Measurements from ENCODE around the gene TBC1D20. TPM values are rescaled to one million over a fixed set of nuclear protein-coding genes. Genes with fewer than 3 reads are reported as not detected.

The TBC1D20 gene
- total RNA-seq, 4 donors from 2014 or later = 28.9 to 39.0 (median 34.0) TPM

DNA sequence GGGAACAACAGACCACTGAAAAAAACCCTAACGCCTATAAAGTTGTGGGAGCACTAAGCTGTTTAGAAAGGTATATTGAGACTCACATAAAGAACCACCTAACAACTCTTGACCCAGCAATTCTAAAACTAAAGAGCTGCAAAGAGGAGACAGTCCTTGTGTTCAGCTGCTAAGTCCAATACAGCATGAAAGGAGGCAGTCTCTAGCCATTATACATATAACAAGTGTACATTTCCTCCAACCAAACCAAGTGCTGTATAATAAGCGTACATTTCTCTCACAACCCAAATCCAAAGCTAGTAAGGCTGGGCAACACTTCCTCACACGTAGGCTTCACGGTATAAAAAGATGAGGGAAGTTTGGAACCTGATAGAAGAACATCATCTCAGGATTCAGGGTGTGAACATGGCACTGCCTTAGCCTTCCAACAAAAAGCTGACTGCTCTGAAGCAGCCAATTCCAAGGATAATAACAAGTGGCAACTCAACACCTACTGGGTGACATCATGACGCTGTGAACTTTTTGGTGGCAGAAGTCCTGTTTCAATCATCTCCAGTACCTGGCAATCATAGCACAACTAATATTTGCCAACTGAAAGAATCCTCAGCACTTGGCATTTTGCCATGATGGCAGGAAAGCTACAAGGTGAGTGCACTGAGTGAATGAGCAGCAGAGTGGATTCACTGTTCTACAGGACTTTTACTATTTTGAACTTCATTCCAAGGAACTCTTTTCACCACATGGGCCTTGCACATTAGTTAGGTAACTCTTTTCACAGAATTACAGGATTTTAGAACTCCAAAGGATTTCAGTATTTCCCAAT, 16.6 kb downstream of the TBC1D20 start:
- Histone ChIP-seq H3K27me3 (no peaks in the 10 kb centered on the region), H3K4me1 (peaks cover 27 to 38% of the 10 kb centered on the region in 2 donors), H3K9me3 (no peaks in the 10 kb centered on the region), H3K27ac (peak overlapping the region; percentile 21 to 80 (median 70)), H3K36me3 (peaks cover 0 to 33% of the 10 kb centered on the region in 2 donors), H3K4me3 (no peak overlapping the region)
- intact Hi-C loops (cut with DNase I; ENCODE audit: low total_unique reads) = loop anchor here (2.0 kb wide), 1 partner anchor 15 kb away; no protein-coding TSS in a partner anchor
- DNase-seq = no peak
- TF ChIP-seq, protein P1, sequence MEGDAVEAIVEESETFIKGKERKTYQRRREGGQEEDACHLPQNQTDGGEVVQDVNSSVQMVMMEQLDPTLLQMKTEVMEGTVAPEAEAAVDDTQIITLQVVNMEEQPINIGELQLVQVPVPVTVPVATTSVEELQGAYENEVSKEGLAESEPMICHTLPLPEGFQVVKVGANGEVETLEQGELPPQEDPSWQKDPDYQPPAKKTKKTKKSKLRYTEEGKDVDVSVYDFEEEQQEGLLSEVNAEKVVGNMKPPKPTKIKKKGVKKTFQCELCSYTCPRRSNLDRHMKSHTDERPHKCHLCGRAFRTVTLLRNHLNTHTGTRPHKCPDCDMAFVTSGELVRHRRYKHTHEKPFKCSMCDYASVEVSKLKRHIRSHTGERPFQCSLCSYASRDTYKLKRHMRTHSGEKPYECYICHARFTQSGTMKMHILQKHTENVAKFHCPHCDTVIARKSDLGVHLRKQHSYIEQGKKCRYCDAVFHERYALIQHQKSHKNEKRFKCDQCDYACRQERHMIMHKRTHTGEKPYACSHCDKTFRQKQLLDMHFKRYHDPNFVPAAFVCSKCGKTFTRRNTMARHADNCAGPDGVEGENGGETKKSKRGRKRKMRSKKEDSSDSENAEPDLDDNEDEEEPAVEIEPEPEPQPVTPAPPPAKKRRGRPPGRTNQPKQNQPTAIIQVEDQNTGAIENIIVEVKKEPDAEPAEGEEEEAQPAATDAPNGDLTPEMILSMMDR (IDR thresholded peaks at IDR 0.05 in 4 of 5, conservative IDR thresholded peaks at IDR 0.05 in 1 of 5) = no peak
- TF ChIP-seq POLR2A (IDR thresholded peaks at IDR 0.05) = no peak
- in situ Hi-C loops (cut with MboI; ENCODE audit: low sequenced_read_pairs in 4 of 4) = no loop called here
- ATAC-seq = peak in 1 of 2 donors; percentile 17

DNA sequence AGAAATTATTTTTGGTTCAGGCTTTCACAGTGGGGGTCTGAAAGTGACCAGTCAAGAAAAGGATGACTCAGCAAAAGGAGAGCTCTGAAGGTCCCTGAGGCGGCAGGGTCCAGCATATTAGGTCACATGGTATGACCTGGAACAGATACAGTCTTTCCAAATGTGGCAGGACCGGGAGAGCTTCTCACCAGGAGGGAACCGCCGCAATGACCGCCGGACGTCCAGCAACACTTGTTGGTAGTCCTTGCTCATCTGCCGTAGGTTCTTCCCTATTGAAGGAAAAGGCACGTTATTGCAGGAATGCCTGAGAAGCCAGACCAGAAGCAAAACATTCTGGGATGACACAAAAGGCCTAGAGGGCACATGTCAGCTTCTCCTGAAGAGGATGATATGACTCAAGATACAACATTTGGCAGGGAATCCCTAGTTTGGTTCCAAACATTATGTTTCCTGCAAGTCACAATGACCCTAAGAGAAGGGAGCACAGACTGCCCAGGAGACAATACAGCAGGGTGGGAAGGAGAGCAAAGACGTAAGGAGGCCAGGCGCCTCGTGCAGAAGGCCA, 17.4 kb downstream of the TBC1D20 start:
- DNase-seq (peak in 1 of 2 donors; percentile 38), ATAC-seq (peak; percentile 61 to 75)
- no peaks in the 10 kb centered on the region for H3K9me3 ChIP-seq
- intact Hi-C loops (cut with DNase I; ENCODE audit: low total_unique reads) = loop anchor here (2.0 kb wide), 1 partner anchor 16 kb away; no protein-coding TSS in a partner anchor
- peaks cover 27 to 38% of the 10 kb centered on the region in 2 donors for H3K4me1 ChIP-seq
- no peak for TF ChIP-seq POLR2A (IDR thresholded peaks at IDR 0.05)
- TF ChIP-seq, protein P1 (IDR thresholded peaks at IDR 0.05 in 4 of 5, conservative IDR thresholded peaks at IDR 0.05 in 1 of 5) = no peak
- in situ Hi-C loops (cut with MboI; ENCODE audit: low sequenced_read_pairs in 4 of 4) = no loop called here
- H3K27me3 ChIP-seq = no peaks in the 10 kb centered on the region
- no peak overlapping the region for H3K4me3 ChIP-seq
- peaks cover 0 to 41% of the 10 kb centered on the region in 2 donors for H3K36me3 ChIP-seq
- peak overlapping the region; percentile 21 to 80 (median 70) for H3K27ac ChIP-seq

DNA sequence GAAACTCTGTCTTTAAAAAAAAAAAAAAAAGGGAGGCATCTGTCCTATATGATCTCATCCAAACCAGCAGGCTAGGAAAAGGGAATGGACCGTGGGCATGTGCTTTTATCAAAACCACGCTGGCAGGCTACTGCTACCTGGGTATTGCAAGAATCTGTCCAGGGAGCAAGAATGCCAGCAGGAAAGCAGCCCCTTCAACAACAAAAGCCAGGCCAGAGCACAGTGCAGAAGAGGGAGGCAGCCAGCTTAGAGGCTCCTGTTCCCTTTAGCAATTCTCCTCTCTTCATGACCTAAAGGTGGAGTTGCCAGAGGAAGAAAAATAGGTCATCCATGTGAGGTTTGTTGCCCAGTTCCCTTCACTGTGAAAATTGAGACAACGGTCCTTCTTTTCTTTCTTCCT, 18.2 kb downstream of the TBC1D20 start:
- intact Hi-C loops (cut with DNase I; ENCODE audit: low total_unique reads) (loop anchor here (2.0 kb wide), 1 partner anchor 17 kb away; no protein-coding TSS in a partner anchor), in situ Hi-C loops (cut with MboI; ENCODE audit: low sequenced_read_pairs in 4 of 4) (no loop called here)
- TF ChIP-seq, protein P1 (IDR thresholded peaks at IDR 0.05 in 4 of 5, conservative IDR thresholded peaks at IDR 0.05 in 1 of 5) = no peak
- DNase-seq (no peak), ATAC-seq (peak; percentile 76 to 88)
- peaks cover 0 to 45% of the 10 kb centered on the region in 2 donors for H3K36me3 ChIP-seq
- H3K27ac ChIP-seq = peak overlapping the region; percentile 21 to 80 (median 70)
- no peaks in the 10 kb centered on the region for H3K27me3 ChIP-seq
- H3K4me3 ChIP-seq = no peak overlapping the region
- no peaks in the 10 kb centered on the region for H3K9me3 ChIP-seq
- H3K4me1 ChIP-seq = peaks cover 27 to 41% of the 10 kb centered on the region in 2 donors

DNA sequence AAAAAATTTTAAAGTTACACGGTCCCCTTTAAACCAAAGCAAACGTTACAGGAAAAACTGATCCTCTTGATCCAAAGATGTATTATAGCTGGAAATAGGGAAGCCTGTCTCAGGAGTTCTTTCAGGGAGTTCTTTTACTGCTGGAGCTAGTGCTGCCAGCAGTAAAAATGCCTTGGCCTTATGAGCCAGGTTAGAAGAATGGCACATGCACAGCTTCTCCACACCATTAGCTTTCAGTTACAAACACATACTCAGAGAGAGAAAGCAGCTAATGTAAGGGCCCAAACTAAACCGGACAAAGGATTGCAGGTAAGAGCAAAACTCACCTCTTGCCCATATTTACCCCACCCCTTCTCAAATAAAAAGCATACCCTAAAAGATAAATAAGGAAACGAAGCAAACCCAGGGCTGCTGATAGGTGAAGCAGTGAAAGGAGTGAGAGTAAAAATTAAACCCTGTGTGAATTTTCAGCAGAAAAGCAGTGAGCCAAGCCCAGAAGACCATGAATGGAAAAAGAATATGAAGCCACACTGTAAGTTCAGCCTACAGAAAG, 19.0 kb downstream of the TBC1D20 start:
- H3K36me3 ChIP-seq = peaks cover 0 to 48% of the 10 kb centered on the region in 2 donors
- in situ Hi-C loops (cut with MboI; ENCODE audit: low sequenced_read_pairs in 4 of 4) = no loop called here
- H3K4me3 ChIP-seq = no peak overlapping the region
- TF ChIP-seq, protein P1 (IDR thresholded peaks at IDR 0.05 in 4 of 5, conservative IDR thresholded peaks at IDR 0.05 in 1 of 5) = no peak
- TF ChIP-seq POLR2A (IDR thresholded peaks at IDR 0.05) = no peak
- DNase-seq (no peak), ATAC-seq (no peak)
- no peaks in the 10 kb centered on the region for H3K9me3 ChIP-seq
- peaks cover 30 to 48% of the 10 kb centered on the region in 2 donors for H3K4me1 ChIP-seq
- peak overlapping the region in 3 of 4 donors; percentile 68 to 80 (median 71) for H3K27ac ChIP-seq
- intact Hi-C loops (cut with DNase I; ENCODE audit: low total_unique reads) = no loop called here
- no peaks in the 10 kb centered on the region for H3K27me3 ChIP-seq

All from gastrocnemius medialis (tissue), 4 donors.